ENCODE results near the gene TGFB1.

Gene TGFB1

DNA sequence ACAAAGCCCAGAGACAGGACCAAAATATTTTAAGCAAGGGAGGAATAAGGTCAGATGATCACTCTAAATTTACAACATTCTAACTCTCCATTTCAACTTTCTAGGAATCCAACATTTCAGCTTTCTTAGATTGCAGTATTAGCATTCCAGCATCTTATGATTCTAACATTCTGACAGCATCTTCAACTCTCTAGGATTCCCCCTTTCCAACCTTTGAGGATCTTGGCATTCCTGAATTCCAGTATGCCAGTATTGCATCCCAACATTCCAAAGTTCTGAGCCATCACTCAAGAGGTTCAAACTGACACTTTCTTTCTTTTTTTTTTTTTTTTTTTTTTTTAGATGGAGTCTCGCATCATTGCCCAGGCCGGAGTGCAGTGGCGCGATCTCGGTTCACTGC lies 13.8 kb downstream of the TGFB1 start:
- DNase-seq: no peak

DNA sequence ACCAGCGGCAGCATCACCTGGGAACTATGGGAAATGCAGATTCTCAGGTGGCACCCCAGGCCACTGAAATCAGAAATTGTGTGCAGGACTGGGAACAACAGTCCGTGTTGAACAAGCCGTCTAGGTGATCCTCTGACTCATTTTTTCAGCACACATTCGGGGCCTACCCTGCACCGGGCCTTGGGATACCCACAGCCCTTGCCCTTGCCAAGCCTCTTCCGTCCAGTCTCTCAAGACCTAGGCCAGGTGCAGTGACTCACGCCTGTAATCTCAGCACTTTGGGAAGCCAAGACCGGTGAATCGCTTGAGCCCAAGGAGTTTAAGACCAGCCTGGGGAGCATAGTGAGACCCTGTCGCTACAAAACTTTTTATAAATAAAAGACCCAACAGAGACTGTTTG lies 18.3 kb downstream of the TGFB1 start:
- no peak for DNase-seq

DNA sequence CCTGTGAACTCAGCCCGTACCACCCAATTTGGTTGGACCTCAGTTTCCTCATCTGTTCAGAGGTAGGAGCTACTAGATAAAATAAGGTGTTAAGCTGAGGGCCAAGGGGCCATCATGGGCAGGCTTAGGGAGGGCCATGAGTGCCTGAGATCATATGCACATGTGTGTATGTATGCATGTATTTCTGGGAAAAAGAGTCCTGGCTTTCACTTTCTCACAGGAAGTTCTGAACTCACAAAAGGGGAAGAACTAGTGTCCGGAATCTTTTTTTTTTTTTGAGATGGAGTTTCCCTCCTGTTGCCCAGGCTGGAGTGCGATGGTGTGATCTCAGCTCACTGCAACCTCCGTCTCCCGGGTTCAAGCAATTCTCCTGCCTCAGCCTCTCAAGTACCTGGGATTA lies 18.9 kb downstream of the TGFB1 start:
- no peak for DNase-seq

DNA sequence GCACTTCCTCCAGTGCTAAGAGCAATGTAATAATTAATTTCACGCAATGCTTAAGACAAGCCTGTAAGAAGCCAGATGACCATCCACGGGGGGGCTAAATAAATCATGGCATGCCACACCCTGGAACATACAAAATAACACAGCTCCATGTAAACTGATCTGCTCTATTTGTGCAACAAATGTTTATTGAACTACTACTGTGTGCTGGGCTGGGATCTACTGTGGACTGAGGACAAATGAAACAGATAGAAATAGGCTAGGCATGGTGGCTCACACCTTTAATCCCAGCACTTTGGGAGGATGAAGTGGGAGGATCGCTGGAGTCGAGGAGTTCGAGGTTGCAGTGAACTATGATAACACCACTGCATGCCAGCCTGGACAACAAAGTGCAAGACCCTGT lies 21.3 kb downstream of the TGFB1 start:
- DNase-seq: no peak

DNA sequence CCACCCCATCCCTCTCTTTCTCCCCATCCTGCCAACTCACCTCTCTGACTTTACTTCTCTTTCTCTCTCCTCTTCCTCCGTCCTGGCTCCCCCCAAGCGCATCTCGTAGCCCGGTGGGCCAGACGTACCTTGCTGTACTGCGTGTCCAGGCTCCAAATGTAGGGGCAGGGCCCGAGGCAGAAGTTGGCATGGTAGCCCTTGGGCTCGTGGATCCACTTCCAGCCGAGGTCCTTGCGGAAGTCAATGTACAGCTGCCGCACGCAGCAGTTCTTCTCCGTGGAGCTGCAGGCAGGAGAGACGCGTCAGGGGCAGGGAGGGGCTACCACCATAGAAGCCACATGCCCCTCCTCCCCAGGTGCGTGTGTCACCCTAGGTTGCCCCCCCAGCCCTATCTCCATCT lies 21.7 kb downstream of the TGFB1 start:
- no peak for DNase-seq

DNA sequence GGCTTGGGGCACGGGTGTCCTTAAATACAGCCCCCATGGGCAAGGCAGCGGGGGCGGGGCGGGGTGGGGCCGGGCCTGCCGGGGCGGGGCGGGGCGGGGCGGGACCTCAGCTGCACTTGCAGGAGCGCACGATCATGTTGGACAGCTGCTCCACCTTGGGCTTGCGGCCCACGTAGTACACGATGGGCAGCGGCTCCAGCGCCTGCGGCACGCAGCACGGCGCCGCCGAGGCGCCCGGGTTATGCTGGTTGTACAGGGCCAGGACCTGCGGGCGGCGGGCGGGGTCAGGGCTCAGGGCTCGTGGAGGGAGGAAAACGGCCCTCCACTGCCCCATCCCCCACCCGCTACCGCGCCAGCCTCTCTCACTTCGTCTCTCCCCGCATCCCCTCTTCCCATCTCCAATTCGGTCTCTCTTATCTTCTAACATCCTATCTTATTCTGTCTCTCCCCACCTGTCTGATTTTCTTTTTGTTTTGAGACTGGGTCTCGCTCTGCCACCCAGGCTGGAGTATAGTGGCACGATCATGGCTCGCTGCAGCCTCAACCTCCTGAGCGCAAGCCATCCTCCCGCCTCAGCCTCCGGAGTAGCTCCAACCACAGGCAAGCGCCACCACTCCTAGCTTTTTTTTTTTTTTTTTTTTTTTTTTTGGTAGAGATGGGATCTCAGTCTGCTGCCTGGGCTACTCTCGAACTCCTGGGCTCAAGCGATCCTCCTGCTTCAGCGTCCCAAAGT lies 22.6 kb downstream of the TGFB1 start:
- DNase-seq: no peak

DNA sequence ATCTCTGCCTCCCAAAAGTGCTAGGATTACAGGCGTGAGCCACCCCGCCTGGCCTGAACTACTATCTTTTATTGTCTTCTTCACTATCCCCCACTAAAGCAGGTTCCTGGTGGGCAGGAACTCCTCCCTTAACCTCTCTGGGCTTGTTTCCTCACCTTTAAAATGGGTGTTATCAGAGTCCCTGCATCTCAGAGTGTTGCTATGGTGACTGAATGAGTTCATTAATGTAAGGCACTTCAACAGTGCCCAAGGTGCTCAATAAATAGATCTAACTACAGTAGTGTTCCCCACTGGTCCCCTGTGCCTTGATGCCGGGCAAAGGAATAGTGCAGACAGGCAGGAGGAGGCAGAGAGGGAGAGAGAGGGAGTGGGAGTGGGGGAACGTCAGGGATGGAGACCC lies 23.2 kb downstream of the TGFB1 start:
- DNase-seq: no peak

DNA sequence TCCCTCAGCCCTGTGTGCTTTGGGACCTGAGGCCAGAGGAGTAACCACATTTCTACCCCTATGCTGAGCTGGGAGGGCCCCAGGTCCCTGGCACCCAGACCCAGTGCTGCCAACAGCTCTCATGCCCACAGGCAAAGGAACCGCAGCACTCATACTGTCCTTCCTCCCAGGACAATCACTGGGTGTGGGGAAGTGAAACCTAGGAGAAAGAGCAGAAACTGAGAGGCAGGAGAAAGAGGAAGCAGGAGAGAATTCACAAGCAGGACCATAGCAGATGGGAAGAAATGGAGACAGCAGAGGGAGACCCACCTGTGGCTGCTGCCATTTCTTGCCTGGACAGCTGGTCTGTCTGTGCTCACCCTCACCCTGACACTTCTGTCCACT lies 24.9 kb downstream of the TGFB1 start:
- DNase-seq: no peak

DNA sequence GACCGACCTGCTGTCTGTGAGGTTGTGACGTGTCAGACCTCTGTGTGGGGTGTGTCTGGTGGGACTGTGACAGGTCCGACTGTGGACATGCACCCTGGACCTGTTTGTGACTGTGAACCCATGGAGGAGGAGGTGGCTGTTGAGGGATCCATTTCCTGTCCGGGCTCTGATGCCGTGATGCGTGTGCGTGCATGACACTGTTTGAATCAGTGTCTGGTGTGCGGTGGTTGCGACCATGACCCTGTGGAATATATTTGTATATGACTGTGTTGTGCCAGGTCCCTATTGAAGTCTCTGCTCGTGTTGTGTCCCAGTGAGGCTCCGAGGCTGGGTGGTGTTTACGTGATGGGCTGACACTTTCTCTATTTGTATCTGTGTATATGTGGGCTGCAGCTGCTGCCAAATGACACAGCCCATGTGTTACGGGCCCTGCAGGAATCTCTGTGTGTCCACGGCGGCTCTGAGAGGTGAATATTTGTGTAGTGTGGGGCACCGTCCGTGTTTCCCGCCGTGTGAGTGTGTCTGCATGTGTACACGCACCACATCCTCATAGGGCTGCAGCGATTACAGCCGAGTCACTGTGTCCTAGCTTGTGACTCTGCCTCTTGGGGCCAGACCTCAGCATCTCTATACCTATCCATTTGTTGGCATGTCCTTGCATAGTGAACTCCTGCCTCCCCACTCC lies 25.4 kb downstream of the TGFB1 start:
- DNase-seq: no peak

DNA sequence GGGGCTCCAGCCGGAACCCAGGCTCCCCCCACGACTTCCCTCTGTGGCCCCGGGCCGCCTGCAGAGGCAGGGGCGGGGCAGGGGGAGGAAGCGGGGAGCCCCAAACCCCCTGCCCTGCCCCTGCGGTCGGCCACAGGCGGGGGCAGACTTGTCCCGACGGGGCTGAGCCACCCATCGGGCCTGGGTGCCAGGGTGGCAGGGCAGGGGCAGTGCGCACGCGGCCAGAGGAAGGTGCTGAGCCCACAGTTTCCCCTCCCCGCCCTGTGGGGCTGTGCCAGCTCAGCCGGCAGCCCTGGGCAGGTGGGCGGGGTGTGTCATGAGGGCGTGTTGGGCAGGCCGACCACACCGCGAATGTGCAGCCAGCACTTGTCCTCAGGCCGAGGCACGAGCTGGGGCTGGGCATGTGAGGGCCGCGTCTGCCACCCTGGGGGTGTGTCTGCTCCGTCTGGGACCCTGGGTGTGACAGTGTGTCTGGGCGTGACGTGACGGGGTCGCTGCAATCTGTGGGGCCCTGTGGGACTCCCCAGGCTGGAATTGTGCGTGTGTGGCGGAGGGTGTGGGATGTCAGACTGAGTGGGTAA lies 26.1 kb downstream of the TGFB1 start:
- DNase-seq: peak; percentile 38 to 67 (median 48)

DNA sequence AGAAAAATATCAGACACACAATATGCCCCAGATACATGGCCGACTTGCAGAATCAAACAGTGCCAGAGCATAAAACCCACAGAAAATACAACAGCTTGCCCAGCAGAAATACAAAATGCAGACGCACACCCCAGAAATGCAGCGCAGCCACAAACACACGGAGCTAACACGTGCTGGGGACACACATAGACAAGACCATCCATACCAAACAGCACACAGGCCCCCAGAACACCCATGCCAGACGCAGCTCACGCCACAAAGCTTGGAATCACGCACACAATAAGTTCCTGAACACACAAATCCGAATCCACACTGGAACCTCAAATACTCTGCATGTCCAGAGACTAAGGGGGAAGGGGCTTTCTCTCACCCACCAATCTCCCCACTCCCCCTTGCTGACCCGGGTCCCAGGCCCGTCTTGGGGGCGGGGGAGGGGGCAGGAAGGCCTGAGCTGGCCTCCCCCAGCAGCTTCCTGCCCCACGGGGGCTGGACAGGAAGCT lies 26.6 kb downstream of the TGFB1 start:
- DNase-seq: no peak

DNA sequence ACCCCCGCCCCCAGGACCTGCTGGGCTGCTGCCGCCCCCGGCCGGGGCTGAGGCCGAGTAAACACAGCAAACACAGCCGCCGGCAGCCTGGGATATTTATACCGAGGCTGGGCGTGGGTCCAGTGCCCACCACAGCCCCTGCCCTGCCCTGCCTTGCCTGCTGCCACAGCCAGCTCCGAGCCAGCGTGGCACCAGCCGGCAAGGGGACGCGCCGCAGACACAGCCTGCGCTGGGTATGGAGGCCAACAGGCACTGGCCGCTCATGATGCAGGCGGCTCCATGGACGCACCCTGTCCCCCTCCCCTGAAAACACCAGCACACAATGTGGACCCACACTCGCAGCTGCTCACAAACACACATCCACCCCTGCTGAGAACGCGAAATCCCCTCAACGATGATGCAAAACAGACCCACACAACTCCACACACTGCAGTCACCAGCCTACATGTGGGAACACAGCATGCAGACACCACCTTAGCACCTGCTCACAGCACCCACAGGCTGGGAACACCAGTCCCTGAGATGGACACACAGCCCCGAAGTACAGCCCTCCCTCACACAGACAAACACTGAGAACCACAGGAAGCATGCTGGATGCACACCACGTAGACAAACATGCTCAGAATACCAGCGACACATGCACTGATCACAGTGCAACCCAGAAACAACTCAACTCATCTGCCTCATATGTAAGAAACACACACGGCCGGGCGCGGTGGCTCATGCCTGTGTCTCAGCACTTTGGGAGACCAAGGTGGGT lies 27.6 kb downstream of the TGFB1 start:
- no peak for DNase-seq

DNA sequence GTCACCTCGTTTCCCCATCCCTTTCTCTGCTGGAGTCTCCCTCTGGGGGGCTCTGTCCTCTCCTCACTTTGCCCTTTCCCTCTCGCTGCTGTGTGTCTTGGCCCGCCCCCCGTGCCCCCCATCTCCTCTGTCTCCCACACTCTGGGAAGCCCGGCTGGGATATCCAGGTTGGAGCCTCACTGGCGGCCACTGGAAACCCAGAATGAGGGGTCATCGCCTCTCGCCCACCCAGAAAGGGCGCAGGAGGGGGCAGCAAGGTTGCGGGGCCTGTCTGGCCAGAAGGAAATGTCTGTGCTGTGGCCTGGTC lies 28.1 kb downstream of the TGFB1 start:
- DNase-seq: no peak

DNA sequence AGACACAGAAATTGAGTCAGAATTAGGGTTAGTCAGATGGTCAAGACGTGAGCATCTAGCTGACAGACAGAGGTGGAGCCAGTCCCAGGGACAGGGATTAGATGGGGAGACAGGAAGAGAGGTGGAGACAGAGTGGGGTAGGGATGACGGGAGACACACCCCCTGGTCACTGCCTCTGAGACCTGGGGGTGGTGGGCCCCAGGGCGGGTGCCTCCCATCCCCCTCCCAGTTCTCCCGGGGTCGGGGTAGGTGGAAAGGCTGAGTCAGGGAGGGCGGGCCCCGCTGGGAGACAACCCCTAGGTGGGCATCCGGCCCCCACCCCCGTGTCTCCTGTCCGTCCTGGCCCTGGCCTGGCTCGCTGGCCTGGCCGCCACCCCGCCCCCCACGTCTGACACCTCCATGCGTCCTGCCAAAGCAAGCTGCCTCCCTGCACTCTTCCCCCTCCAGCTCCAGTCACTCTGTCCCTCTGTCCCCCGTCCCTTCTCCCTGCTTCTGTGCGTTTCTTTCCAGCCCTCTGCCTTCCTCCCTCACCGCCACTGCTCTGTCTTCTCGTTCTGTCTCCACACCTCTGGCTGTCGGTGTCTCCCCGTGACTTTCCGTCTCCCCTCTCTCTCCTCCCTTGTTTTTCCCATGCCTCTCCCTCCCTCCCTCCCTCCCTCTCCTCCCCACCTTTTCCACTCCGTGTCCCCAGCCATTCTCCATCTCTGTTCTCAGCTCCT lies 28.6 kb downstream of the TGFB1 start:
- no peak for DNase-seq

DNA sequence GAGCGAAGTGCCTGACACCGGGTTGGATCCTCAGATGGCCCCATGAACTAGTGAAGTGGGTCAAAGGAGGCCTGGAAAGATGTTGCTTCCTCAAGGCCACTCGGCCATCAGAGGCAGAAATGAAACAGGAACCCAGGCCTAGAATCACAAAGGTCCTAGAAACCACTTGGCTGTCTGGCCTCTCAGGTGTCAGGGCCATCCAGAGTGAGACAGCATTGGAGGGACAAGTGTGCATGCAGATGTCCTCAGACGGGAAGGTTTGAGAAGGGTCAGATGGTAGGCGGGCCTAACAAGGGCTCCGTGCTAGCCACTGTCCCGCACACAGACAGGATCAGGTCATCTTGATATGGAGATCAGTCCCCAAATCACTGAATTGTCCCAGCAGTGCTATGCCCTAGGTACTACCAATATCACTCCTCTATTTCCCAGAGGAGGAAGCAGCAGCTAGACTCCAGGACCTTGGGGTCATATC lies 29.5 kb downstream of the TGFB1 start:
- no peak for DNase-seq

DNA sequence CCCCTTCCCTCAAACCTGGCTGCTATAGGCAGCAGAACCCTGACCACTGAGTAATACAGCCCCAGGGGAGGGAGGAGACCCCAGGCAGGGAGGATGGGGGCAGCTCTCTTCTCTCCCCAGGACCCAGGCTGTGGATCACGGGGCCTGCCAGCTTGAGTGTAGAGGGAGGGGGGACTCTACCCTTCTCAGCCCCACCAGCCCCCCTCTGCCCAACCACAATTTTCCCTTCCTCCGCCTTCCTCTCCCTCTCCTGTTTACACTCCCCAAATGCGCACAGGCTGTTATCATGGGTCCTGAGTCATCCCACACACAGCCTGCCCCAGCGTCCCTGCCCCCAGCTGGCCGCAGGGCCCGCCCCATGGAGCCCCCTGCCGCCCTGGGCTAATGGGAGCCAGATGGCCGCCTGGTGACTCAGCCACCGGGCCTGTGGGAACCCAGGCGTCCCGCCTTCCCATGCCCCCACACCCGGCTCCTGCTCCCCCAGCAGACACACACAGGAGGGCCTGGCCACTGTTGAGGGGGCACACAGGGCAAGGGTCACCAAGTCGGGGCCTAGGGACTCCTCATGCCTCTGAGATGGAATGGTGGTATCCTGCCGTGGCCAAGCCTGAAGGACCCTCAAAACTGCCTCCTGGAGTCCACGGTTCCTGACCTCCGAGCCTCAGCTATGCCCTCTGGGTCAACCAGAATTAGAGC lies 30.1 kb downstream of the TGFB1 start:
- no peak for DNase-seq

DNA sequence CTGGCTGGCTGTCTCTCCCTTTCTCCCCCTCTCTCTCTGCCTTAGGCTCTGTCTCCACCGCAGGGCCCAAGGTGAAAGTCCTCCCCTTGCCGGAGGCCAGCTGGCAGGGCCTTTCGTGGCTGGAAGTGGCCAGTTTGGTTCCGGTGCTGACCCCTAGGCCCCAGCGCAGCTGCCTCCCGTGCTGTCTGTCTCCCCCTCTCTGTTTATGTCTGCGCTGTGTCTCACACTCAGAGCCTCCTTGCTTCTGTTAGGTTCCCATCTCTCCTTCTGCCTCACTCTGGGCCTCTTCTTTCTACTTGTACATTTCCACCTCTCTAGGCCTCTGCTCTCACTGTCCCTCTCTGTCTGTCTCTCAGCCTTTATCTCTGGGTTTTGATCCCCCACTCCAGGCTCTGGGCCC lies 30.7 kb downstream of the TGFB1 start:
- no peak for DNase-seq

DNA sequence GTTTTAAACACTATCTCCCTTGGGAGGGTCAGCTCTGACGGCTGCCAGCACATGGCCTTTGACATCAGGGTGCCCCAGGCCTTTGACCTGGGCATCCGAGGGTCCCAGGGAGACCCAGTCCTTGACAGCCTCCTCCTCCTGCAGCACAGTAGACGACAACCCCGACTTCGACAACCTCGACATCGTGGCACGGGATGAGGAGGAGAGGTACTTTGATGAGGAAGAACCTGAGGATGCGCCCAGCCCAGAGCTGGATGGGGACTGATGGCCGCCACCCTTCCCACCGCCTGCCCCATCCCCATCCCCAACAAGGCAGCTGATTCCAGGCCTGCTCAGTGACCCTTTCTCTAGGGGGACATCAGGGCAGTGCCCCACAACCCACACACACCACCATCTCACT lies 31.3 kb downstream of the TGFB1 start:
- DNase-seq: no peak

DNA sequence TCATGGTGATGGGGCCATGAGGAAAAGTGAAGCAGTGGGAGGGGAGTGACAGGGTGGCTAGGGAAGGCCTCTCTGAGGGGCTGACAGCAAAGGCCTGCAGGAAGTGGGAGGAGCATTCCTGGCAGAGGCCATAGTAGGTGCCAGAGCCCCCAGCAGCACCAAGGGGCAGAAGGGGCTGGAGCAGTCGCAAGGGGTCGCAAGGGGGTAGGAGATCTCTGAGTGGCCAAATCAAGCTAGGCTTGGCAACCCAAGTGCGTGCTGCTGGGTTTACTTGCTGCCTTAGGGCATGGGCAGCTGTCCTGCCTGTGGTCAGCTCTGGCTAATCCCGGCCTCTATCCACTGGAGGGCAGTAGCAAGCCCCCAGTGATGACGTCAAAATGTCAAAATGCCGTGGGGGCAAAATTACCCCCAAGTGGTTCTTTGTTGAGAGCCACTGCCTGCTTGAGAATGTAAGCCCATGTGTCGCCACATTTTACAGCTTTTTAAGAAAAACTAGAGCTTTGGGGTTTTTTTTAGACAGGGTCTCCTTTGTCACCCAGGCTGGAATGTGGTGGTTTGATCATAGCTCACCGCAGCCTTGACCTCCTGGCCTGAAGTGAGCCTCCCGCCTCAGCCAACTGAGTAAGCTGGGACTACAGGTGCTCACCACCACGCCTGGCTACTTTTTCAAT lies 32.0 kb downstream of the TGFB1 start:
- no peak for DNase-seq

DNA sequence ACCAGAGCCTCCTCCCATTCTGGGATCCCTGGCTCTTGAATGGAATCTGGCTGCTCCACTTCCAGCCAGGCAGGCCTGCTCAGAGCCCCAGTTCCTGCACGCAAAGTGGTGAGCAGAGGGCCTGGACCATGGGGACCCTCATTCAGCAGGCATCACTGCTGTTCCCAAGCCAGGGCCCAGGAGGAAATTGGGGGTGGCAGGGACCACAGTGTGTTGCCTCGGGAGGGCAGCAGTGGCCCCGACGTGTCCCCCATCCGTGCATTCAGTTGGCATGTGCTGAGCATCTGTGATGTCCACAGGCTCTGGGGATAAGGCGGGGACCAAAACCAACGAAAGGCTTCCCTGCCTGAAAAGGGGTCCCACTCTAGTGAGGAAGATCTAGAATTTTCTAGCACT lies 32.5 kb downstream of the TGFB1 start:
- DNase-seq: no peak

DNA sequence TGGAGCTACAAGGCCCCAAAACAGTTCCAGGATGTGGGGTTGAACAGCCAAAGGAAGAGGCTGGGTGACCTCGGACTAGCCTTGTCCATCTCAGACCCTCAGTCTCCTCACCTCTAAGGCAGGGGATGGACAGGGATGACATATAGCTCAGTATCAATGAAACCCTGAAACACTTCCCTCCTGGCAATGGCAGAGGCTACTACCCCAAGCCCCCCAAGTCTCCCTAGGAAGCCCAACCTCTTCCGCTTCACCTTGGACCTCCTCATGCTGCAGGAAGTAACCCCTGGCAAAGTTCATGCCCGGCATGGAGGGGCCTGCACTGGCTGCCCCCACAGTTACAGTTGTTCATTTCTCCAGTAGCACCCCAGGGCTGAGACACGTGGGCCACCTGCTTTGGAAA lies 33.2 kb downstream of the TGFB1 start:
- DNase-seq: no peak

DNA sequence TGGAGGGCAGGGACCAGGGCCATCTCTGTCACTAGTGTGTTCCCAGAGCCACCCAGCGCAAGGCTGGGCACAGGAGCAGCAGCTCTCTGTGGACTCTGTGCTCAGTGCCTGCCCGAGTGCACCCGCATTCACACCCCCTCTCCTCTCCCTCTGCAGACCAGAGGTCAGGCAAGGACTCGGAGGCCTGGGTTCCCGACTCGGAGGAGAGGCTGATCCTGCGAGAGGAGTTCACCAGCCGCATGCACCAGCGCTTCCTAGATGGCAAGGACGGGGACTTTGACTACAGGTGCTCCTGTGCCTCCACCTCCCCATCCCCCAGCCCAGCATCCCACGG lies 33.6 kb downstream of the TGFB1 start:
- no peak for DNase-seq

All from activated naive CD4-positive, alpha-beta T cell (primary cell).